GM23338 (cell line): ENCODE measurements around the gene UBFD1. TPM values are rescaled to one million over a fixed set of nuclear protein-coding genes. Genes with fewer than 3 reads are reported as not detected.

Source experiments
- ATAC-seq: fragments of 200-7000 bp; cut with Tn5 transposase; 3 replicates; pipeline ENCODE4 v1.9.1; 2020
- DNase-seq: peaks from one replicate; pipeline ENCODE4 v3.0.0-alpha.2; 2015; ENCODE audit warnings: low spot score
- H2AFZ ChIP-seq: fragments of 200-600 bp; sonication (generic); 2 replicates; pipeline ENCODE4 v1.8.0; 2016; ENCODE audit warnings: antibody characterized with exemption, mild to moderate bottlenecking, moderate library complexity
- H3F3A ChIP-seq: fragments of 200-600 bp; sonication (generic); replicated peaks from 2 replicates; pipeline ENCODE4 v1.8.0; 2017; ENCODE audit warnings: antibody characterized with exemption, mixed run types, low read depth
- H3K27ac ChIP-seq: fragments of 200-600 bp; sonication (generic); 2 replicates; pipeline ENCODE4 v1.6.1; 2016; ENCODE audit warnings: low read depth
- H3K27me3 ChIP-seq: fragments of 200-600 bp; sonication (generic); 2 replicates; pipeline ENCODE4 v1.8.0; 2016; ENCODE audit warnings: mild to moderate bottlenecking, mixed run types, moderate library complexity; ENCODE audit not compliant: insufficient read depth
- H3K36me3 ChIP-seq: fragments of 200-600 bp; sonication (generic); 2 replicates; pipeline ENCODE4 v1.8.0; 2016; ENCODE audit warnings: mild to moderate bottlenecking; ENCODE audit not compliant: insufficient read depth
- H3K4me1 ChIP-seq: fragments of 200-600 bp; sonication (generic); 2 replicates; pipeline ENCODE4 v1.8.0; 2016; ENCODE audit warnings: mild to moderate bottlenecking, moderate library complexity; ENCODE audit not compliant: insufficient read depth
- H3K4me2 ChIP-seq: fragments of 200-600 bp; sonication (generic); 2 replicates; pipeline ENCODE4 v1.7.1; 2017; ENCODE audit warnings: mixed run types
- H3K4me3 ChIP-seq: fragments of 200-600 bp; sonication (generic); 2 replicates; pipeline ENCODE4 v1.6.1; 2016; ENCODE audit warnings: mixed run types
- H3K79me2 ChIP-seq: fragments of 200-600 bp; sonication (generic); replicated peaks from 2 replicates; pipeline ENCODE4 v1.8.0; 2017; ENCODE audit warnings: mild to moderate bottlenecking; ENCODE audit not compliant: insufficient read depth
- H3K9me2 ChIP-seq: fragments of 200-600 bp; sonication (generic); 2 replicates; pipeline ENCODE4 v1.8.0; 2017; ENCODE audit not compliant: insufficient read depth
- H4K20me1 ChIP-seq: fragments of 200-600 bp; sonication (generic); replicated peaks from 2 replicates; pipeline ENCODE4 v1.8.0; 2017; ENCODE audit warnings: mild to moderate bottlenecking; ENCODE audit not compliant: insufficient read depth
- H3K27ac Mint-ChIP-seq: 2 replicates; pipeline ENCODE4 v1.8.0; 2020; ENCODE audit warnings: inconsistent platforms, mild to moderate bottlenecking, moderate library complexity, mixed read lengths
- H3K27me3 Mint-ChIP-seq: 3 replicates; pipeline ENCODE4 v1.8.0; 2022; ENCODE audit warnings: low read depth, mild to moderate bottlenecking, moderate library complexity, mixed read lengths, inconsistent platforms; ENCODE audit not compliant: insufficient read depth, poor library complexity
- H3K36me3 Mint-ChIP-seq: 3 replicates; pipeline ENCODE4 v1.8.0; 2021; ENCODE audit warnings: low read depth, mild to moderate bottlenecking, inconsistent platforms, moderate library complexity, mixed read lengths
- H3K4me1 Mint-ChIP-seq: 3 replicates; pipeline ENCODE4 v1.8.0; 2020; ENCODE audit warnings: mild to moderate bottlenecking, inconsistent platforms, mixed read lengths
- H3K4me3 Mint-ChIP-seq: 3 replicates; pipeline ENCODE4 v1.8.0; 2021; ENCODE audit warnings: moderate library complexity, mild to moderate bottlenecking, inconsistent platforms, mixed read lengths
- H3K9me3 Mint-ChIP-seq: 3 replicates; pipeline ENCODE4 v1.8.0; 2020; ENCODE audit warnings: moderate library complexity, mild to moderate bottlenecking, inconsistent platforms, mixed read lengths
- CREB1 ChIP-seq: fragments of 250-450 bp; sonication (Bioruptor Pico); IDR thresholded peaks from 2 replicates; pipeline ENCODE4 v1.5.0; 2020; ENCODE audit warnings: low read depth, mild to moderate bottlenecking, moderate library complexity
- EZH2 ChIP-seq: fragments of 200-600 bp; sonication (generic); IDR thresholded peaks from one replicate; pipeline ENCODE4 v1.8.0; 2017; ENCODE audit warnings: antibody characterized with exemption, mild to moderate bottlenecking, low read depth; ENCODE audit not compliant: unreplicated experiment
- EZH2phosphoT487 ChIP-seq: fragments of 200-600 bp; sonication (generic); IDR thresholded peaks from one replicate; pipeline ENCODE4 v1.8.1; 2018; ENCODE audit warnings: antibody characterized with exemption; ENCODE audit not compliant: unreplicated experiment
- JUNB ChIP-seq: IDR thresholded peaks from one replicate; pipeline ENCODE4 v1.6.1; 2016; ENCODE audit warnings: antibody characterized with exemption; ENCODE audit not compliant: unreplicated experiment
- NANOG ChIP-seq: IDR thresholded peaks from 2 replicates; pipeline ENCODE4 v1.6.1; 2016; ENCODE audit warnings: antibody characterized with exemption, borderline replicate concordance
- POLR2AphosphoS5 ChIP-seq: IDR thresholded peaks from 2 replicates; pipeline ENCODE4 v1.6.1; 2016; ENCODE audit warnings: antibody characterized with exemption, low read depth
- STAT1 ChIP-seq: IDR thresholded peaks from one replicate; pipeline ENCODE4 v1.6.1; 2016; ENCODE audit warnings: antibody characterized with exemption; ENCODE audit not compliant: unreplicated experiment
- ZNF114 ChIP-seq: fragments of 250-450 bp; sonication (Bioruptor Pico); IDR thresholded peaks from 2 replicates; pipeline ENCODE4 v1.5.0; 2020; ENCODE audit warnings: mild to moderate bottlenecking, moderate library complexity
- ZNF331 ChIP-seq: fragments of 250-450 bp; sonication (Bioruptor Pico); IDR thresholded peaks from 2 replicates; pipeline ENCODE4 v1.5.0; 2020; ENCODE audit warnings: low read depth, mild to moderate bottlenecking, moderate library complexity
- ZNF462 ChIP-seq: fragments of 250-450 bp; sonication (Bioruptor Pico); IDR thresholded peaks from 2 replicates; pipeline ENCODE4 v1.5.0; 2020; ENCODE audit warnings: mild to moderate bottlenecking, moderate library complexity
- polyA plus RNA-seq: library from polyadenylated mRNA; unstranded; fragments of >200 nt; fragmentation: Nextera tagmentation; extraction: Ambion mirVana; gene quantifications from 2 replicates; pipeline ENCODE4 v1.2.1, GENCODE V29; 2016
- total RNA-seq: library from RNA; depleted of rRNA; stranded (reverse); fragments of >200 nt; shearing (Covaris generic); gene quantifications from 2 replicates; pipeline ENCODE4 v1.2.3, GENCODE V29; 2014
- TF ChIP-seq, protein P1 (sequence below), 2 experiments: fragments of 200-600 bp in 1 of 2; sonication (generic) in 1 of 2; conservative IDR thresholded peaks; 2 replicates each; pipeline versions ENCODE4 v1.5.1 to v1.6.1; 2016 to 2017; ENCODE audit warnings: antibody characterized with exemption in 2 of 2, low read depth in 2 of 2, mild to moderate bottlenecking in 2 of 2, moderate library complexity in 1 of 2
- TF ChIP-seq, protein P2 (sequence below): IDR thresholded peaks from one replicate; pipeline ENCODE4 v1.6.1; 2018; ENCODE audit warnings: antibody characterized with exemption; ENCODE audit not compliant: unreplicated experiment
- TF ChIP-seq, protein P3 (sequence below): IDR thresholded peaks from 2 replicates; pipeline ENCODE4 v1.6.1; 2016; ENCODE audit warnings: antibody characterized with exemption

UBFD1 gene
- total and polyA plus RNA-seq, 2 experiments from 2014 or later = 28.5 to 249 TPM

DNA sequence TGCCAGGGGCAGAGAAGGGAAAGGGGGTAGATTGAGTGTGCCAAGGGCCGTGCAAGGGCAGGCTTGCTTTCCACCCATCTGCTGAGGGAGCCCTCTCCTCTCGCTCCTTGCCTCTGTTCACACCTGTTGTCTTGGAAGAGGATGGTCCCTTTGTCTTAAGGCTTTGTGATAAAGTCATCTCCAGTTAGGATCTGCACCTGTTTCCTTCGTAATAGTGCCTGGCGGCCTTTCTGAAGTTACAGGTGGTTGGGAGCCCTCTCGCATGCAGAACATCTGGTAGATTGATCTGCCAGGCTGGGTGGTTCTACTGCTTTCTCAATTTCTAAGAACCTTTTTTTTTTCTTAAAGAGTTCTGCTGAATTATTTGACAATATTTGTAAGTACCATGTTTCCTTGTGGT, 16.3 kb downstream of the UBFD1 start (continued):
- TF ChIP-seq, protein P1, sequence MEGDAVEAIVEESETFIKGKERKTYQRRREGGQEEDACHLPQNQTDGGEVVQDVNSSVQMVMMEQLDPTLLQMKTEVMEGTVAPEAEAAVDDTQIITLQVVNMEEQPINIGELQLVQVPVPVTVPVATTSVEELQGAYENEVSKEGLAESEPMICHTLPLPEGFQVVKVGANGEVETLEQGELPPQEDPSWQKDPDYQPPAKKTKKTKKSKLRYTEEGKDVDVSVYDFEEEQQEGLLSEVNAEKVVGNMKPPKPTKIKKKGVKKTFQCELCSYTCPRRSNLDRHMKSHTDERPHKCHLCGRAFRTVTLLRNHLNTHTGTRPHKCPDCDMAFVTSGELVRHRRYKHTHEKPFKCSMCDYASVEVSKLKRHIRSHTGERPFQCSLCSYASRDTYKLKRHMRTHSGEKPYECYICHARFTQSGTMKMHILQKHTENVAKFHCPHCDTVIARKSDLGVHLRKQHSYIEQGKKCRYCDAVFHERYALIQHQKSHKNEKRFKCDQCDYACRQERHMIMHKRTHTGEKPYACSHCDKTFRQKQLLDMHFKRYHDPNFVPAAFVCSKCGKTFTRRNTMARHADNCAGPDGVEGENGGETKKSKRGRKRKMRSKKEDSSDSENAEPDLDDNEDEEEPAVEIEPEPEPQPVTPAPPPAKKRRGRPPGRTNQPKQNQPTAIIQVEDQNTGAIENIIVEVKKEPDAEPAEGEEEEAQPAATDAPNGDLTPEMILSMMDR (conservative IDR thresholded peaks at IDR 0.05; ENCODE audit: low read depth in 2 of 2) = no peak
- TF ChIP-seq EZH2 (no peak), EZH2phosphoT487 (no peak), POLR2AphosphoS5 (no peak), ZNF114 (CRISPR knock-in tag) (no peak), ZNF331 (CRISPR knock-in tag) (no peak), JUNB (no peak), NANOG (no peak)
- TF ChIP-seq, protein P2, sequence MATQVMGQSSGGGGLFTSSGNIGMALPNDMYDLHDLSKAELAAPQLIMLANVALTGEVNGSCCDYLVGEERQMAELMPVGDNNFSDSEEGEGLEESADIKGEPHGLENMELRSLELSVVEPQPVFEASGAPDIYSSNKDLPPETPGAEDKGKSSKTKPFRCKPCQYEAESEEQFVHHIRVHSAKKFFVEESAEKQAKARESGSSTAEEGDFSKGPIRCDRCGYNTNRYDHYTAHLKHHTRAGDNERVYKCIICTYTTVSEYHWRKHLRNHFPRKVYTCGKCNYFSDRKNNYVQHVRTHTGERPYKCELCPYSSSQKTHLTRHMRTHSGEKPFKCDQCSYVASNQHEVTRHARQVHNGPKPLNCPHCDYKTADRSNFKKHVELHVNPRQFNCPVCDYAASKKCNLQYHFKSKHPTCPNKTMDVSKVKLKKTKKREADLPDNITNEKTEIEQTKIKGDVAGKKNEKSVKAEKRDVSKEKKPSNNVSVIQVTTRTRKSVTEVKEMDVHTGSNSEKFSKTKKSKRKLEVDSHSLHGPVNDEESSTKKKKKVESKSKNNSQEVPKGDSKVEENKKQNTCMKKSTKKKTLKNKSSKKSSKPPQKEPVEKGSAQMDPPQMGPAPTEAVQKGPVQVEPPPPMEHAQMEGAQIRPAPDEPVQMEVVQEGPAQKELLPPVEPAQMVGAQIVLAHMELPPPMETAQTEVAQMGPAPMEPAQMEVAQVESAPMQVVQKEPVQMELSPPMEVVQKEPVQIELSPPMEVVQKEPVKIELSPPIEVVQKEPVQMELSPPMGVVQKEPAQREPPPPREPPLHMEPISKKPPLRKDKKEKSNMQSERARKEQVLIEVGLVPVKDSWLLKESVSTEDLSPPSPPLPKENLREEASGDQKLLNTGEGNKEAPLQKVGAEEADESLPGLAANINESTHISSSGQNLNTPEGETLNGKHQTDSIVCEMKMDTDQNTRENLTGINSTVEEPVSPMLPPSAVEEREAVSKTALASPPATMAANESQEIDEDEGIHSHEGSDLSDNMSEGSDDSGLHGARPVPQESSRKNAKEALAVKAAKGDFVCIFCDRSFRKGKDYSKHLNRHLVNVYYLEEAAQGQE = no peak
- TF ChIP-seq, protein P3, sequence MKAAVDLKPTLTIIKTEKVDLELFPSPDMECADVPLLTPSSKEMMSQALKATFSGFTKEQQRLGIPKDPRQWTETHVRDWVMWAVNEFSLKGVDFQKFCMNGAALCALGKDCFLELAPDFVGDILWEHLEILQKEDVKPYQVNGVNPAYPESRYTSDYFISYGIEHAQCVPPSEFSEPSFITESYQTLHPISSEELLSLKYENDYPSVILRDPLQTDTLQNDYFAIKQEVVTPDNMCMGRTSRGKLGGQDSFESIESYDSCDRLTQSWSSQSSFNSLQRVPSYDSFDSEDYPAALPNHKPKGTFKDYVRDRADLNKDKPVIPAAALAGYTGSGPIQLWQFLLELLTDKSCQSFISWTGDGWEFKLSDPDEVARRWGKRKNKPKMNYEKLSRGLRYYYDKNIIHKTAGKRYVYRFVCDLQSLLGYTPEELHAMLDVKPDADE = no peak

GRCh38 chr16:23575834-23576233, 18.3 kb downstream of the UBFD1 start:
- Histone ChIP-seq H3K9me2 (no peaks in the 10 kb centered on the region), H3F3A (0 out of 2 replicates have a peak, but pooled peaks cover 7% of the 10 kb centered on the region), H4K20me1 (peaks cover 10% of the 10 kb centered on the region; the same call in 1 of the 2 replicates), H3K4me2 (no peak overlapping the region), H3K4me3 (no peak overlapping the region), H3K36me3 (peaks cover 27% of the 10 kb centered on the region), H3K79me2 (no peaks in the 10 kb centered on the region), H2AFZ (no peak overlapping the region), H3K4me1 (no peaks in the 10 kb centered on the region), H3K27me3 (no peaks in the 10 kb centered on the region), H3K27ac (no peak overlapping the region)
- TF ChIP-seq STAT1 (no peak), ZNF462 (no peak), EZH2 (no peak), POLR2AphosphoS5 (no peak), EZH2phosphoT487 (no peak), CREB1 (no peak)
- DNase-seq (peak; percentile 20), ATAC-seq (peak; percentile 57)
- Mint-ChIP-seq H3K36me3 (peaks cover 51% of the 10 kb centered on the region), H3K9me3 (no peaks in the 10 kb centered on the region), H3K4me3 (no peak overlapping the region), H3K27ac (no peak overlapping the region), H3K4me1 (no peaks in the 10 kb centered on the region), H3K27me3 (peaks cover 7% of the 10 kb centered on the region)
